GM21367 (cell line): Measurements from ENCODE around the gene POLRMT.

Experiments
- ATAC-seq: cut with Tn5 transposase; IDR thresholded peaks from one replicate; pipeline ENCODE4 v1.9.1; 2021; ENCODE audit not compliant: unreplicated experiment

The POLRMT gene

GRCh38 chr19:581399-582111 is 51.8 kb downstream of the POLRMT start:
- no peak for ATAC-seq

DNA sequence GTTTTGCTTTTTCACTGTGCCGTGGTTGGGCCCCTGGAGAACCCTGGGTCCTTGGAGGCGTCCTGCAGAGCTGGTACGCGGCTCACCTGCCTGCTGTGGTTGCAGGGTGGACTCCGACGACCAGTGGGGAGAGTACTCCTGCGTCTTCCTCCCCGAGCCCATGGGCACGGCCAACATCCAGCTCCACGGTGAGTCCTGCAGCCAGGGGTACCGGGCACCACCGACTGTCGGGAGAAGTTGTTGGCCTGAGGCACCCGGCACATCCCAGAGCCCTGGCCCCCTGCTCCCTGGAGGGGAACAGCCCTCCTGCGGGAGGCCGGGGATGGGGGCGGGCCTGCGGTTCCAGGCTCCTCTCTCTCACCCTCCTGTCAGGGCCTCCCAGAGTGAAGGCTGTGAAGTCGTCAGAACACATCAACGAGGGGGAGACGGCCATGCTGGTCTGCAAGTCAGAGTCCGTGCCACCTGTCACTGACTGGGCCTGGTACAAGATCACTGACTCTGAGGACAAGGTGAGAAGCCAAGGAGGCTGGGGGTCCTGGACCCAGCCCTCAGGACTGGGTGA is 53.0 kb downstream of the POLRMT start:
- no peak for ATAC-seq

DNA sequence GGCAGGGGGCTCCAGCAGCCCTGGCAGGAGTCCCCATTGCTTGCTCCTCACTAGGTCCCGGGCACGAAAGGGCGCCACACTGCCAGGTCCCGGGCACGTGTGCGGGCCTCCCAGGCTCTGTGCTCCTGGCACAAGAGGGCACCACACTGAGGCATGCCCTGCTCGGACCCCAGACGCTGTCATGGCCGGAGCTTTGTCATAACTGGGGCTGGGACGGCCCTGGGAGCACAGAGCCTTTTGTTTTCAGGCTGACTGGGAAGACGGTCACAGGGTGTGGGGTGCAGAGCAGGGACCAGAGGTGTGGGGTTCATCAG is 53.5 kb downstream of the POLRMT start:
- ATAC-seq: no peak

GRCh38 chr19:579111-579841 is 54.1 kb downstream of the POLRMT start:
- no peak for ATAC-seq

DNA sequence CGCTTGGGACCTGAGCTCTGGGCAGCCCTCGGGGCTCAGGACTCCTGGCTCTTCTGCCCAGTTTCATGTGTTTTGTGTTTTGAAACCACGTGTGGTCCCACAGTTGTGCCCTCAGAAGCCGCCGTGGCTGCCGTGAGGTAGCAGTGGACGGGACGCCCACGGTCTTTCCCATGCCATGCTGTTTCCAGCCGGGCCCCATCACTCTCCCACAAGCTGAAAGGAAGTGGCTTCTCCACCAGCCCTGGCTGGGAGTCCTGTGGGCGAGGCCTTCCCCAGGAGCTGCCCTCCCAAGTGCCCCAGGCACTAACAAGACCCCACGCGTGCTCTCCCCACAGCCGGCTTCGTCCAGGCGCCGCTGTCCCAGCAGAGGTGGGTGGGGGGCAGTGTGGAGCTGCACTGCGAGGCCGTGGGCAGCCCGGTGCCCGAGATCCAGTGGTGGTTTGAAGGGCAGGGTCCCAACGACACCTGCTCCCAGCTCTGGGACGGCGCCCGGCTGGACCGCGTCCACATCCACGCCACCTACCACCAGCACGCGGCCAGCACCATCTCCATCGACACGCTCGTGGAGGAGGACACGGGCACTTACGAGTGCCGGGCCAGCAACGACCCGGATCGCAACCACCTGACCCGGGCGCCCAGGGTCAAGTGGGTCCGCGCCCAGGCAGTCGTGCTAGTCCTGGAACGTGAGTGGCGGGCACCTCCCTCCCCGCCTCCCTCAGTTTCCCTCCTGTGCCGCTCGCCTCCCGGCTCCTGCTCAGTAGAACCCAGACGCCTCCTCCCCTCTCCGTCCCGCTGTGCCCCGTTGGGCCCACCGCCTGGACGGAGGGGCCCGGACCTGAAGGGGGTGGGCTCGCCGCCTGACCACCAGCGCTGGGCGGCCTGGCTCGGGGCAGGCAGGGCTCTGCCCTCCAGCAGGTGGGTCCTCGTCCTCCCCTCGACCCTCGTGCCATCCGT is 55.6 kb downstream of the POLRMT start:
- ATAC-seq: no peak

- no peak for ATAC-seq
These were observed 56.4 kb downstream of the POLRMT start for GRCh38 chr19:576768-577438.

DNA sequence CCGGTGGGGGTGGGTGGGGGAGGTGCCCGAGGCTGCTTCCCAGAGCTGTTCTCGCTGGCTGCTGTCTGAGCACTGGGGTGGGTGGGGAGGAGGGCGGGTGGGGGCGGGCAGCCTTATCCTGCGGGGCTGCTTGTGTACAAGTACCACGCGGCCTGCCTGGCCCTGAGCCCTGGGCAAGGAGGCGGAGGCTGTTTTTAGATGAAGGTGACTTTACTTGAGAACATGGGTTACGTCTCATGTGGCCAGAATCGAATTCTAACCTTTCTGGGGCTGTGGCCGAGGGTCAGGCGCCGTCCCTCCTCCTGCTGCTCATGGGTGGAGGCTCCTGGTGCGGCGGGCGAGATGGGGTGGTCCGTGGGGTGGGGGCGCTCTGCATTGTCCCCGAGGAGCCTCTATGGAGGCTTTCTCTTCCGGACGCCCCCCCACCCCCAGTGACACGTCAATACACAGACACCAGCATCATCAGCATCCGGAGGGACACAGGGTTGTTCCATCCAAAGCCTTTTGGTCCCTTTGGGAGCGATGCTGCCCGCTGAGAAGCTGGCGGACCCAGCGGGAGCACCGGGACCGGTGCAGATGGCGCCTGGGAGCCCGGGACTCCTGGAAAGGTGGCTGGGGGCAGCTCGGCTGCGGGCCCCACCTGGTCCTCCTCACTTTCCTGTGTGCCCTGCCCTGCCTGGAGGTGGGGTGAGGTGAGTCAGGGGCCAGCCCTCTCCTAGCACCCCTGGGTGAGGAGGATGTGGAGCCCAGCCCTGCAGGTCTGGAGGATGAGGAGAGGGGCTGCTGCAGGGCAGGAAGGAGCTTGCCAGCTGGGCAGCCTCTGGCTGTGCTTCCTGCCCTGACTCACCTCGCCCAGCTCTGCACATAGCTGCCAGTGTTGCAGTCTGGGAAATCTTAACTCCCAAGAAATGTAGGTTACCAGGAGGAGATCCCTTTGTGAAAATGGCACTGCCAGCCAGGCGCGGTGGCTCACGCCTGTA is 57.5 kb downstream of the POLRMT start:
- no peak for ATAC-seq

DNA sequence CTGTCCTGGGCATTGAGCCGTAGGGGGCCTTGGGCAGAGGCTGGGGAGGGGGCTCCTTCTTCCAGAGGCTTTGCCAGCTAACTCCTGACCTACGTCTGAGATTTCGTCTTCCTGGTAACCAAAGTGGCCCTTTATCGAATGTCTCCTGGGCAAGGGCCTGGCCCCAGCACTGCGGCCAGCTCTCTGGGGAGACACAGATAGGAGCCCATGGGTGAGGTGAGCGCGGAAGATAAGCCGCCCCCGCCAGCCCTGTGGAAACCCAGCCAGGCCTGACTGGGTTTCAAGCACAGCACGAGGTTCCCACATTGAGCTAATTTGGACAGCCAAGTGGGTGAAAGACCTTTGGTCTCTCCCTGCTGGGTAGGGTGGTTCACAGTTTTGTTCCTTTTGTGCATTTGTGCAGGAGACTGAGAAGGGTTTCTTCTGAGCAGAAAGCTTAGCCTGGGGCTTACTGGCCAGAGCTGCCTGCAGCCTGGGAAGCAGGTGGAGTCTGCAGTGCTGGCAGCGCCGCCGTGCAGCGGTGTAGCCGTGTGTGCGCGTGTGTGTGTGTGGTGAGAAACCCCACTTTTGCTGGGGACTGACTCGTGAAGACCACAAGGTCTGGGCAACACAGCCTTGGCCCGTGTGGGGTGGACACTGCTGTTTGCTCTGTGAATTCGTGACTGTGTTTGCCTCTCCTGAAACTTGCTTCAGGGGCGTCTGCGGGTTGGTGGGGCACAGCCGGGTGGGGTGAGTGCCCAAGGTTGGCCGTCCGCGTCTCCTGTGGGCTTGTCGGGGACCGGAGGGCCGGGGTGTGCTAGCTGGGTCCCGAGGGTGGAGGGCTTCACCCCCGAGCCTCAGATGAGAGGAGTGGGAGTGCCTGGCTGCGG is 58.4 kb downstream of the POLRMT start:
- no peak for ATAC-seq

DNA sequence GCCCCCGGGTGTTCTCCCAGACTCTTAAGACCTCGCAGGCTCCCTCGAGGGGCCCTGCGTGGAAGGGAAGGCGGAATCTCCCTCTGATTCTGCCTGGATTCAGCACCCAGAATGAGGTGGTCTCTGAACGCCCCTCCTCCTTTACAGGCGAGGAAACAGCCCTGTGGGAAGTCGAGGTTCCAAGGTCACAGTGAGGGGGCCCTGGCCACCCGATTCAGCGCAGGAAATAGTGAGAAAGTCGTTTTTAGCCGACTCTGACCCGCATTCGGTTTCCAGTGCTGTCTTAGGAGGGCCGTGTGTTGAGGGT is 59.9 kb downstream of the POLRMT start:
- ATAC-seq: no peak

GRCh38 chr19:572743-573518 is 60.4 kb downstream of the POLRMT start:
- ATAC-seq: peak; percentile 10

- ATAC-seq: peak; percentile 62
These were observed 61.1 kb downstream of the POLRMT start, which contains the start of gene BSG for GRCh38 chr19:572140-572742. TSS of gene BSG (plus strand) at chr19:572596. CDS start at chr19:572635, 39 bp downstream.

DNA sequence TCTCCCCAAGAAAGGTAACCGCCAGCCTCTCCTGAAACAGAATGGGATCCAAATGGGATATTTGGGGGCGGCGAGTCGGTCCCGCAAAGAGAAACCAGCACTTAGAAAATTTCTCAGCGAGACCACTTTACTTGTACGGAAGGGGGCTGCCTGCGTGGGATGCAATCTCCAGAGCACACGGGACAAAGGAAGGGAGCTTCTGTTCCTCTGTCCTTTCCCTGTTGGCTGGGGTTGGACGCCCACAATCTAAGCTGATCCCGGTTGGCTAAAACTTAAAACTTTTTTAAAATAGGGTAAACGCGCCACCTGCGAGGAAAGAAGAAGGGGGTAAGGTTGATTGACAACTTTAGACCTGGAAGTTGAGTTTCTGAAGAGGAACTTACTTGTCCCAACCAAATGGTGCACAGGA is 61.8 kb downstream of the POLRMT start:
- ATAC-seq: no peak

- no peak for ATAC-seq
These were observed 62.3 kb downstream of the POLRMT start for GRCh38 chr19:570937-571565.

- no peak for ATAC-seq
These were observed 63.1 kb downstream of the POLRMT start for GRCh38 chr19:570251-570686.

DNA sequence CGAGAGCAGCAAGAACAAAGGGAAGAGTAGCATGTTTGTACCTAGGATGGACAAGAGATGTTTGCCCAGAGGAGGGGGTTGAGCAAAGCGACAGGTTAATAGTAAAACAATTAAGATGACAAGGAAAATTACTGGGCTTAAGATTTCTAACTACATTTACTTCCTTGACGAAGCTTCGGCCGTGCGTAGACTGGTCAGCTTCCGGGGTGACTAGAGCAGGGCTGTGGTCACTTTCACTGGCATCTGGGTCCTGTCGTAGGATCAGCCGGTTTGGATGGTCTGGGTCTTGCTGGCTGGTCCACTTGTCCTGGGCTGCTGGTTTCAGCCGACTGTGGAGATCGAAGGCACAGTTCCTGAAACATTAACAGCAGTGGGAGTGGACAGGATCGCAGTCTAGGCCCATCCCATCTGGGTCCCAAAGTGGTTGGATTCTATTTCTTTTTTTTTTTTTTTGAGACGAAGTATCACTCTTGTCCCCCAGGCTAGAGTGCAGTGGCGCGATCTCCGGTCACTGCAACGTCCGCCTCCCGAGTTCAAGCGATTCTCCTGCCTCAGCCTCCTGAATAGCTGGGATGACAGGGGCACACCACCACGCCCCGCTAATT is 65.9 kb downstream of the POLRMT start:
- no peak for ATAC-seq
